ENCODE data around the gene AP3S2. TPM values are rescaled to one million over a fixed set of nuclear protein-coding genes. Genes with fewer than 3 reads are reported as not detected.

Gene AP3S2
- total and polyA plus RNA-seq, 2 of the 4 experiments (the other 2 are of a cell fraction): 12.6 to 34.1 TPM

DNA sequence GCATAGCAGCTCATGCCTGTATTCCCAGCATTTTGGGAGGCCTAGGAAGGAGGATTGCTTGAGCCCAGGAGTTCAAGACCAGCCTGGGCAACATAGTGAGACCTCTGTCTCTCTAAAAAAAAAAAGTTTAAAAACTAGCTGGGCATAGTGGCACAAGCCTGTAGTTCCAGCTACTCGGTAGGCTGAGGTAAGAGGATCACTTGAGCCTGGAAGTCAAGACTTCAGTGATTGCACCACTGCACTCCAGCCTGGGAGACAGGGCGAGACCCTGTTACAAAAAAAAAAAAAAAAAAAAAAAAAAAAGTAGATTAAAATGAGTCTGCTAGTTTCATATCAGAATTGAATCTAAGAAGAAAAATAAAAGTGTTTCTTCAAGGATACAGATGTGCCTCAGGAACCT, 46.7 kb downstream of the AP3S2 start:
- Histone ChIP-seq H3K4me3 (ENCODE audit: insufficient read depth, low read depth, low read length) (no peak overlapping the region), H3K9me3 (ENCODE audit: control insufficient read depth, insufficient read depth, low read length) (no peaks in the 10 kb centered on the region), H2BK15ac (ENCODE audit: low read depth, low read length) (peak overlapping the region; percentile 86; the same call in 1 of the 3 replicates), H3K9me1 (ENCODE audit: insufficient read depth, low read length) (peaks cover 4% of the 10 kb centered on the region), H2AK5ac (ENCODE audit: low read depth, low read length) (peak overlapping the region; percentile 79), H4K20me1 (ENCODE audit: insufficient read depth, low read length) (peaks cover 3% of the 10 kb centered on the region; the same call in 1 of the 2 replicates), H3K23ac (ENCODE audit: low read depth, low read length) (no peak overlapping the region), H3K14ac (replicated peaks; ENCODE audit: low read depth, low read length) (peak overlapping the region; percentile 55), H4K5ac (ENCODE audit: low read depth, low read length) (peak overlapping the region; percentile 79), H2BK20ac (ENCODE audit: low read depth, low read length) (peak overlapping the region; percentile 85), H3K18ac (ENCODE audit: low read depth, low read length) (peak overlapping the region; percentile 90), H3K4ac (ENCODE audit: low read depth, low read length) (peak overlapping the region; percentile 68), H3K56ac (ENCODE audit: extremely low read depth, insufficient read depth, low read length) (no peak overlapping the region), H3K27ac (ENCODE audit: insufficient read depth, low read length) (peak overlapping the region; percentile 61; the same call in 1 of the 2 replicates), H2BK120ac (ENCODE audit: low read depth, low read length) (peak overlapping the region; percentile 83), H4K8ac (ENCODE audit: low read depth in 2 of 2, low read length in 2 of 2) (peak overlapping the region in 1 of 2 experiments; percentile 62; a peak in 2 of 4 replicates), H2AFZ (replicated peaks; ENCODE audit: low read length, poor library complexity) (no peak overlapping the region), H3K4me1 (ENCODE audit: control insufficient read depth, insufficient read depth, low read length) (peaks cover 11% of the 10 kb centered on the region), H3K9ac (ENCODE audit: low read depth, low read length) (no peak overlapping the region), H4K91ac (ENCODE audit: insufficient read depth, low read depth, low read length) (peak overlapping the region; percentile 65), H3K79me1 (ENCODE audit: low read depth in 1 of 2, low read length in 2 of 2) (peaks cover 3 to 28% of the 10 kb centered on the region in 2 experiments; a peak in 3 of 4 replicates), H3K27me3 (ENCODE audit: control insufficient read depth, insufficient read depth, low read length) (no peaks in the 10 kb centered on the region), H2BK5ac (ENCODE audit: low read depth, low read length, poor library complexity, severe bottlenecking) (peak overlapping the region; percentile 99), H2AK9ac (replicated peaks; ENCODE audit: low read depth, low read length, poor library complexity) (no peak overlapping the region), H3K36me3 (ENCODE audit: control insufficient read depth, insufficient read depth, low read length) (peaks cover 3% of the 10 kb centered on the region), H3K4me2 (ENCODE audit: low read depth, low read length) (no peak overlapping the region)
- dilution Hi-C loops (cut with HindIII; ENCODE audit: low sequenced_read_pairs, unreplicated experiment) (no loop called here), in situ Hi-C loops (cut with MboI; ENCODE audit: low sequenced_read_pairs) (no loop called here), intact Hi-C loops (cut with micrococcal nuclease) (loop anchor here (5.0 kb wide), 1 partner anchor 75 kb away; no protein-coding TSS in a partner anchor)
- no CpG with 5 or more reads among the region's 2 CpGs for WGBS, 2 experiments (ENCODE audit: extremely low coverage in 2 of 2, insufficient read length in 1 of 2)
- TF ChIP-seq, protein P1, sequence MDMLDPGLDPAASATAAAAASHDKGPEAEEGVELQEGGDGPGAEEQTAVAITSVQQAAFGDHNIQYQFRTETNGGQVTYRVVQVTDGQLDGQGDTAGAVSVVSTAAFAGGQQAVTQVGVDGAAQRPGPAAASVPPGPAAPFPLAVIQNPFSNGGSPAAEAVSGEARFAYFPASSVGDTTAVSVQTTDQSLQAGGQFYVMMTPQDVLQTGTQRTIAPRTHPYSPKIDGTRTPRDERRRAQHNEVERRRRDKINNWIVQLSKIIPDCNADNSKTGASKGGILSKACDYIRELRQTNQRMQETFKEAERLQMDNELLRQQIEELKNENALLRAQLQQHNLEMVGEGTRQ (IDR thresholded peaks at IDR 0.05; ENCODE audit: low read depth, low read length): no peak
- no peak for TF ChIP-seq MAFK (IDR thresholded peaks at IDR 0.05; ENCODE audit: low read depth, low read length)
- TF ChIP-seq POLR2A (IDR thresholded peaks at IDR 0.05; ENCODE audit: low read depth, low read length): no peak
- BruUV-seq (replicated peaks): no TSS peak
- ChIA-PET CTCF (interaction anchor here (1.0 to 2.9 kb wide), 3 partner anchors 9 to 86 kb away, joined by 3 to 8 read pairs (median 3); no protein-coding TSS in a partner anchor), POLR2A (ENCODE audit: unreplicated experiment) (interaction anchor here (0.7 kb wide), 2 partner anchors 9 to 29 kb away, joined by 8 to 9 read pairs; no protein-coding TSS in a partner anchor)
- ATAC-seq (ENCODE audit: low read depth): no peak
- no peak for DNase-seq
